Suprapubic skin (tissue), 4 donors: ENCODE measurements around the gene KCNA5.

Experiments
- CTCF ChIP-seq, 2 donors: fragments of 200-600 bp in 1 of 2; fragments of 450-650 bp in 1 of 2; sonication (generic) in 1 of 2; IDR thresholded peaks; one replicate each; pipeline ENCODE4 v1.5.1; 2016 to 2019; ENCODE audit warnings: antibody characterized with exemption in 2 of 2, mild to moderate bottlenecking in 1 of 2, moderate library complexity in 1 of 2
- EP300 ChIP-seq: sonication (generic); formaldehyde crosslinking; IDR thresholded peaks from one replicate; pipeline ENCODE4 v1.6.1; 2017; ENCODE audit warnings: antibody characterized with exemption
- POLR2A ChIP-seq, 2 donors: fragments of 450-650 bp; IDR thresholded peaks; one replicate each; pipeline ENCODE4 v1.6.1; 2017; ENCODE audit warnings: antibody characterized with exemption in 2 of 2, mild to moderate bottlenecking in 2 of 2, moderate library complexity in 2 of 2
- POLR2AphosphoS5 ChIP-seq, 3 donors: sonication (generic); formaldehyde crosslinking; IDR thresholded peaks; one replicate each; pipeline ENCODE4 v1.6.1; 2017; ENCODE audit warnings: antibody characterized with exemption in 3 of 3

- TF ChIP-seq CTCF (IDR thresholded peaks at IDR 0.05), result no peak
- TF ChIP-seq POLR2A (IDR thresholded peaks at IDR 0.05), result no peak
- TF ChIP-seq EP300, result no peak
- TF ChIP-seq POLR2AphosphoS5 (IDR thresholded peaks at IDR 0.05), result no peak
Observed at GRCh38 chr12:5034603-5035002, 9.1 kb upstream of the KCNA5 start.
